ENCODE results near the gene SUGCT.

The SUGCT gene

GRCh38 chr7:40701836-40702551, 567.2 kb downstream of the SUGCT start:
- no peak for DNase-seq

- no peak for DNase-seq
These were observed 569.4 kb downstream of the SUGCT start for GRCh38 chr7:40704172-40704571.

- no peak for DNase-seq
These were observed 572.0 kb downstream of the SUGCT start for GRCh38 chr7:40706829-40707228.

GRCh38 chr7:40709062-40709964, 574.5 kb downstream of the SUGCT start:
- no peak for DNase-seq

- DNase-seq: no peak
These were observed 576.9 kb downstream of the SUGCT start for GRCh38 chr7:40711706-40712105.

- no peak for DNase-seq
These were observed 579.7 kb downstream of the SUGCT start for GRCh38 chr7:40714363-40715052.

- DNase-seq: no peak
These were observed 580.2 kb downstream of the SUGCT start for GRCh38 chr7:40715053-40715430.

GRCh38 chr7:40716052-40716451, 581.2 kb downstream of the SUGCT start:
- no peak for DNase-seq

- DNase-seq: peak; percentile 37
These were observed 582.4 kb downstream of the SUGCT start for GRCh38 chr7:40717242-40717641.

- no peak for DNase-seq
These were observed 585.6 kb downstream of the SUGCT start for GRCh38 chr7:40720416-40720815.

GRCh38 chr7:40721342-40721949, 586.6 kb downstream of the SUGCT start:
- DNase-seq: no peak

- no peak for DNase-seq
These were observed 587.4 kb downstream of the SUGCT start for GRCh38 chr7:40722242-40722641.

GRCh38 chr7:40723829-40724228, 589.0 kb downstream of the SUGCT start:
- no peak for DNase-seq

- no peak for DNase-seq
These were observed 591.8 kb downstream of the SUGCT start for GRCh38 chr7:40726559-40726958.

- DNase-seq: no peak
These were observed 598.3 kb downstream of the SUGCT start for GRCh38 chr7:40733114-40733513.

GRCh38 chr7:40733578-40733977, 598.8 kb downstream of the SUGCT start:
- no peak for DNase-seq

GRCh38 chr7:40739257-40739656, 604.5 kb downstream of the SUGCT start:
- DNase-seq: no peak

- no peak for DNase-seq
These were observed 607.5 kb downstream of the SUGCT start for GRCh38 chr7:40742270-40742669.

GRCh38 chr7:40746841-40747556, 612.2 kb downstream of the SUGCT start:
- DNase-seq: no peak

- DNase-seq: no peak
These were observed 613.1 kb downstream of the SUGCT start for GRCh38 chr7:40747856-40748255.

GRCh38 chr7:40749877-40750276, 615.1 kb downstream of the SUGCT start:
- no peak for DNase-seq

GRCh38 chr7:40753455-40753854, 618.6 kb downstream of the SUGCT start:
- DNase-seq: no peak

- no peak for DNase-seq
These were observed 620.6 kb downstream of the SUGCT start for GRCh38 chr7:40755438-40755837.

Measured in kidney glomerular epithelial cell (primary cell).